ENCODE measurements around the gene LIMS1.
"Not testable (repeated sequence)": the region's sequence is repeated elsewhere in the genome, so short reads cannot be mapped to it uniquely, and the experiment has no call there.

The LIMS1 gene

DNA sequence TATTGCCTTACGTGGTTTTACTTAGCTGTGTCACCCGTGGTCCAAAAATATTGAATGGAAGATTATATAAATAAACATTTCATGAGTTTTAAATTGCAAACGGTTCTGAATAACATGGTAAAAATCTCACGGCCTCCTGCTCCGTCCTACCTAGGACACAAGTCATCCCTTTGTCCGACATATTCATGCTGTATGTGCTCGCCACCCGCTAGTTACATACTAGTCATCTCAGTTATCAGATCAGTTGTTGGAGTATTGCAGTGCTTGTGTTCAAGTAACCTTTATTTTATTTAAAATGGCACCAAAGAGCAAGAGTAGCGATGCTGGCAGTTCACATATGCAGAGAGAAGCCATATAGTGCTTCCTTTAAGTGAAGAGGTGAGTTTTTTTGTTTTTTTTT lies 191.8 kb downstream of the LIMS1 start:
- not testable (repeated sequence) for DNase-seq (ENCODE audit: low read depth, low spot score)

DNA sequence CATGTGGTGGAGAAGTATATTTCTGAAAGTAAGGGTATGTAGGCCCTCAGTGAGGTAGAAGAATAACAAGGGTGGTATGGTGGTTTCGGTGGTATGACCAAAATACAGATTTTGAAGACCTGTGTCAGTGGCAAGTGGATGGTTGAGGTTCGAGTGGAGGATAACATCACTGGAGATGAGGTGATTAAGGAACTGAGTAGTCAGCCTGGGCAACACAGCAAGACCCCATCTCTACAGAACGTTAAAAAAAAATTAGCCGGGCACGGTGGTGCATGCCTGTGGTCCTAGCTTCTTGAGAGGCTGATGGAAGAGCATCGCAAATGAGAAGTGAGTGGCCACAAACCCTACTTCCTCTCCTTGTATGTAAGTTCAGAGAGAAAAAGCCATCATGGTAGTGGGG lies 200.4 kb downstream of the LIMS1 start:
- not testable (repeated sequence) for DNase-seq (ENCODE audit: low read depth, low spot score)

All from activated CD4-positive, CD25-positive, alpha-beta regulatory T cell treated with anti-CD3 and anti-CD28 coated beads, Interleukin-2, amount 50 U/mL, for 16 hours (primary cell).